GM06990 (cell line): ENCODE results near the gene OTC.

ENCODE experiments used
- DNase-seq: peaks from one replicate; pipeline ENCODE4 v3.0.0-alpha.2; 2011; ENCODE audit not compliant: insufficient read length; ENCODE audit errors: extremely low read depth
- H3K27me3 ChIP-seq: replicated peaks from 2 replicates; pipeline ENCODE4 v1.6.0; 2011; ENCODE audit warnings: low read length; ENCODE audit not compliant: control insufficient read depth, insufficient read depth
- H3K36me3 ChIP-seq: 2 replicates; pipeline ENCODE4 v1.5.1; 2011; ENCODE audit warnings: low read length; ENCODE audit not compliant: control insufficient read depth, insufficient read depth
- H3K4me3 ChIP-seq: replicated peaks from 2 replicates; pipeline ENCODE4 v1.5.1; 2011; ENCODE audit warnings: low read depth, mild to moderate bottlenecking, control low read depth, low read length
- CTCF ChIP-seq: IDR thresholded peaks from 2 replicates; pipeline ENCODE4 v1.5.1; 2011; ENCODE audit warnings: low read length, control low read depth, mild to moderate bottlenecking, inconsistent platforms; ENCODE audit not compliant: insufficient read depth, poor library complexity, severe bottlenecking

Gene OTC

GRCh38 chrX:38435130-38435529 lies 82.7 kb downstream of the OTC start:
- H3K27me3 ChIP-seq, result no peaks in the 10 kb centered on the region; the same call in 1 of the 2 replicates
- H3K36me3 ChIP-seq, result no peaks in the 10 kb centered on the region
- no peak for DNase-seq
- no peak for TF ChIP-seq CTCF
- H3K4me3 ChIP-seq, result no peak overlapping the region

GRCh38 chrX:38437093-38437492 lies 84.7 kb downstream of the OTC start:
- no peaks in the 10 kb centered on the region; the same call in 1 of the 2 replicates for H3K27me3 ChIP-seq

GRCh38 chrX:38438321-38438720 lies 85.9 kb downstream of the OTC start:
- Histone ChIP-seq H3K27me3 (no peaks in the 10 kb centered on the region; the same call in 1 of the 2 replicates), H3K36me3 (no peaks in the 10 kb centered on the region), H3K4me3 (no peak overlapping the region)
- DNase-seq, result no peak
- no peak for TF ChIP-seq CTCF

More at GRCh38 chrX:38437093-38437492, 84.7 kb downstream of the OTC start:
- H3K4me3 ChIP-seq, result no peak overlapping the region
- TF ChIP-seq CTCF, result no peak
- no peaks in the 10 kb centered on the region for H3K36me3 ChIP-seq
- no peak for DNase-seq

- no peak for TF ChIP-seq CTCF
- no peak overlapping the region for H3K4me3 ChIP-seq
- DNase-seq, result no peak
- H3K27me3 ChIP-seq, result no peaks in the 10 kb centered on the region
- no peaks in the 10 kb centered on the region for H3K36me3 ChIP-seq
These were observed 100.2 kb downstream of the OTC start for GRCh38 chrX:38452603-38453002.

- no peak for TF ChIP-seq CTCF
- no peak overlapping the region for H3K4me3 ChIP-seq
- no peak for DNase-seq
- H3K27me3 ChIP-seq, result no peaks in the 10 kb centered on the region
- H3K36me3 ChIP-seq, result no peaks in the 10 kb centered on the region
These were observed 105.7 kb downstream of the OTC start for GRCh38 chrX:38458071-38458470.

GRCh38 chrX:38462257-38462656 lies 109.9 kb downstream of the OTC start:
- TF ChIP-seq CTCF, result no peak
- DNase-seq, result no peak
- H3K4me3 ChIP-seq, result no peak overlapping the region
- no peaks in the 10 kb centered on the region for H3K36me3 ChIP-seq
- H3K27me3 ChIP-seq, result no peaks in the 10 kb centered on the region; the same call in 1 of the 2 replicates
